NCI-H82 (cell line): ENCODE results near the gene ERAP2.
A peak's percentile ranks its signal among the peaks of the same experiment; 100 is the strongest.
"Not testable (repeated sequence)": the region's sequence is repeated elsewhere in the genome, so short reads cannot be mapped to it uniquely, and the experiment has no call there.

Source experiments
- DNase-seq: peaks from one replicate; lab custom pipeline; 2025; lab: John Stamatoyannopoulos, UW

The ERAP2 gene

DNA sequence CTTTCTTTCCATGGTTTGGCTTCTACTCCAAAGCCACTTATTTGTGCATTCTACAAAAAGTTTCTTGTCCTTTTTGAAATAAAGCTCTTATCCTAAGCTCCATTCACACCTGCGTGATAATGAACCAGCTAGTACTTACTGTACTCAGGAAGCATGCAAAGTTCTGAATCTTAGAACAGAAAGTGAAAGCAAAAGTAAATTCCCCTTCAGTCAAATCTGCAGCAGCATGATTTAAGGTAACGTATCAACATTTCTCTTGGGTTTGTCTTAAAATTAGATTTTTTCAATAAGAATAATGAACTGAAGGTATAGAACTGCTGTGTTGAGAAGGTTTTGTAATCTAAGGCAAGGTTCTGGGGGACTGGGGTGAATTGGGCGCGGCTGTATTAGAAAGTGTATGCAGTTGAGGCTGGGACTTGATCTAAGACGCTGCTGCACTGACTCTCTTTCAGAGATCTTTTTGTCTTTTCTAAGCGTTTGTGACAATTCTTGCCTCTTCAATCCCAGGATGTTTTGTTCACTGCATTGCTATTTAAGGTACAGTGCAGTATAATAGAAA is at the start of gene ERAP2:
Gene ERAP2 (plus strand): TSS at position 209 of the 559 bp plus-strand sequence. CDS start 3,186 bp downstream, outside the sequence.
- no peak for DNase-seq

DNA sequence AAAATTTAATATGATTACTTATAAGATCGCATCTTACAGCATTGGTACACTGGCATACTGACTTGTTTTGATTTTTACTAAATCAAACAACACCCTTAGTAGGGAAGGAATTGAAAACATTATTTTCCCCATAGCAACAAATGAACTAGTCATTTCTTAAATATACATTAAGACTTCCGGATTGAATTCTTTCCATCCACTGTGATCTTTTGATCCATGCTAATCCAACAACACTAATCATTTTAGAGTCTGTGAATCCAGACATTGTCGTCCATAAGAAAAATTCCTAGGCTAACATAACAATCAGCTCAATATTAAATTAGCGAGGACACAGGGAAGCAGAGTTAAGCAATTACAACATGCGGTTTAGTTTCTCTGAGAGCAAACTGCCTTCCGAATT is 47.0 kb upstream of the ERAP2 start:
- DNase-seq, result no peak

- no peak for DNase-seq
These were observed 42.3 kb upstream of the ERAP2 start for GRCh38 chr5:96834016-96834415.

DNA sequence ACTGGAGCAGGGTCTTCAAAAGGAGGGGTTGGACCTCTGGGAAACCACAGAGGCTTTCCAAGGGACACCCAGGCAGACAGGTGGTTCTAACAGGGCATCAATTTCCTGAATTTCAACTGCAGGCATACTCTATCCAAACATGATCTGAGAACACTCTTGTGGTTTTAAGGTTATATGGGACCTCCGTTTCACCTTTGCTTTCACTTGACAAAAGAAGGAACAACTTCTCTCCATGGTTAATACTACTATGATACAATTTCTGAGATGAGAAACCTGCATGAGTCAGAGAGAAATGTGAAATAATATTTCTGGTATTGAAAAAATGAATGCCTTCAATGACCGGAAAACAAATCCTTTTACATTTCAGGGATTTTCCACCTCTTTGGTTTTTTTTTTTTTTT is 40.5 kb upstream of the ERAP2 start:
- DNase-seq, result no peak

DNA sequence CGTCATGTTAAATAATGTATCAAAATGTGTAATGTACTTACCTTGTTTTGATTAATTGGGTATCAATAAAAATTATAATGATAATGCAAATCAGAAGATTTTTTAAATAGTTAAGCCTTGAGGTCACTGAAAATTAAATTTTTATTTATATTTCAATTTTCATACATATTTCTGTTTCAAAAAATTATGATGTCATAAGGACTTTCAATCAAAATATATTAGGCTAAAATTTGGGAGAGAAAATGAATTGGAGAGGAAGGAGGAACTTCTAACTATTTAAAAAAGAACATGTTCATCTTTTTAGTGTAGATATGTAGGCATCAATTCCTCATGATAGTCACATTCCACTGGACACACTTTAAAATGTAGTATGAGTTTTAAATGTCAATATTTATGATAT is 39.5 kb upstream of the ERAP2 start:
- no peak for DNase-seq

GRCh38 chr5:96837303-96837702 is 39.0 kb upstream of the ERAP2 start:
- DNase-seq, result no peak

GRCh38 chr5:96838201-96839070 is 37.9 kb upstream of the ERAP2 start:
- DNase-seq, result no peak

DNA sequence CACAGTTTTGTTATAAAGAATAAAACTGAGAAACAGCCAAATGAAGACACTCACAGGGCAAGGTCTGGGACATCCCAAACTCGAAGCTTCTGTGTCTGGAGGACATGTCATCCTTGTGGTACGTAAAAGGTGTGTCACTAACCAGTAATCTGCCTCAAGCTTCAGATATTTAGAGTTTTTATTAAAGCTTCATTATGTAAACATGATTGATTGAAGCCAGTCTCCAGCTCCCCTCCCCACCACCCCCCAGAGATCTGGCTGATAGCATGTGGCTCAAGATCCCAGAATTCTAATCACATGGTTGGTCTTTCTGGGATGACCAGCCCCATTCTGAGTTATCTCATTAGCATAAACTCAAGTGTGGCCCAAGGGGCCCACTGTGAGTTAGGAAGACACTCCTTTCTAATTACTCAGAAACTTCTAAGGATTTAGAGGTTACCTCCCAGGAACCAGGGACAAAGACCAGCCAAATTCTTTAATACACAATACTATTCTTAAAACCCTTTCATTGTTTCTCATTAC is 37.2 kb upstream of the ERAP2 start:
- DNase-seq, result no peak

DNA sequence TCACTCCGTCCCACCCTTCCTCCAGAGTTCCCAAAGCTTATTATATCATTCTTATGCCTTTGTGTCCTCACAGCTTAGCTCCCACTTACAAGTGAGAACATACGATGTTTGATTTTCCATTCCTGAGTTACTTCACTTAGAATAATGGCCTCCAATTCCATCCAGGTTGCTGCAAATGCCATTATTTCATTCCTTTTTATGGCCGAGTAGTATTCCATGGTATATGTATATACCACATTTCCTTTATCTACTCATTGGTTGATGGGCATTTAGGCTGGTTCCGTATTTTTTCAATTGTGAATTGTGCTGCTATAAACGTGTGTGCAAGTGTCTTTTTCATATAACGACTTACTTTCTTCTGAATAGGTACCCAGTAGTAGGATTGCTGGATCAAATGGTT is 34.4 kb upstream of the ERAP2 start:
- DNase-seq, result not testable (repeated sequence)

DNA sequence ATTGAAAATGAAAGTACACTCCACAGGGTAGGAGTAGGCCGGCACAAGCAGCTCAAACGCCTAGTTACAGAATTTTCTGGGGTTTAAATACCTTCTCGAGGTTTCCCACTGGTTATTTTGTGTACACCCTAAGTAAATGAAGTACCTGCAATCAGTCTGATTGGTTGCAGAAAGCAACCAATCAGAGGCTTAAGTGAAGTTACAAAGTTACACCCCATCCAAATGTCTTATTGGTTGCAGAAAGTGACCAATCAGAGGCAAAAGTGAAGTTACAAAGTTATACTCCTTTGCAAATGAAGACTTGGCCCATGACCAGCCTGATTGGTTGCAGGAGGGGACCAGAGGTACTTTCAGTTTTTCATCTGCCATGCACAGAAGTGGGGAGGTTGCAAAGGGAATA is 33.2 kb upstream of the ERAP2 start:
- DNase-seq, result no peak

DNA sequence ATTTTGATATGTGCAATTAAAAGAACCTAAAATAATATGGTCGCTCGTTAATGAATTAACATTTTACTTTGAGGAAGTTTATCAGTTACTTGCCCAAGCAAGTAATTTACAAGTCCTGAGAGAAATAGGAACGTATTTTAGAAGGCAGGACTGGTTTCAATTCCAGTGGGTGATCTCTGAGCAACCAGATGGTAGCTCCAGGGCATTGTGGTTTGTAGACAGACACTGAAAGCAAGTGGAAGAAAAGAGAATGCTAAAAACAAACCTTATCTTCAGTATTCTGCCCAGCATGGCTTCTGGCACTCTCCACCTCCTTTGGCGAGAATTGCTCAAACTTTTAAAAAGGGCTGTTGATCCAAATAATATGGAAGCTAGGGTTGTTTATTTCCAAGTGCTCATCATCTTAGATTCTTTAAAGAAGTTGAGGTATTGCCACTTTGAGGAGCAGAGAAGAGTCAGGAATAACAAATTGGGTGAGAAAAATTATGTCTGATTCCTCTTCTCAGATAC is 31.8 kb upstream of the ERAP2 start:
- DNase-seq, result no peak

- no peak for DNase-seq
These were observed 24.8 kb upstream of the ERAP2 start for GRCh38 chr5:96851312-96852062.

- no peak for DNase-seq
These were observed 23.5 kb upstream of the ERAP2 start for GRCh38 chr5:96852759-96853158.

GRCh38 chr5:96854067-96854466 is 22.2 kb upstream of the ERAP2 start:
- DNase-seq, result no peak

GRCh38 chr5:96855031-96855872 is 21.0 kb upstream of the ERAP2 start:
- DNase-seq, result no peak

- DNase-seq, result no peak
These were observed 19.9 kb upstream of the ERAP2 start for GRCh38 chr5:96856371-96856770.

- DNase-seq, result no peak
These were observed 18.8 kb upstream of the ERAP2 start for GRCh38 chr5:96857454-96857853.

DNA sequence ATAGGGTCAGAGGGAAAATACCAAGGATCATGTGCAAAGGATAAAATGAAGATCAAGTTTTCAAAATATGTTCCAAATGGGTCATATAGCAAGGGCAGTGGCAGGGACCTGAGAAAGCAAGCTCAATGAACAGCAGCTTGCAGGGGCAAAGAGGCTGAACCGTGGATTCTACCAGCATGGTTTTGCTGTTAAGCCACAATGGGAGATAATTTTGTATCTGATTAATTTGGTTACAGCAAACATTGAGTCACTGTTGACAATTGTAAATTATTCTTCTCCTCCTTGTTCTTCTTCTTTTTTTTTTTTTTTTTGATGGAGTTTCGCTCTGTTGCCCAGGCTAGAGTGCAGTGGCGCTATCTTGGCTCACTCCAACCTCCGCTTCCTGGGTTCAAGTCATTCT is 18.4 kb upstream of the ERAP2 start:
- DNase-seq, result no peak

DNA sequence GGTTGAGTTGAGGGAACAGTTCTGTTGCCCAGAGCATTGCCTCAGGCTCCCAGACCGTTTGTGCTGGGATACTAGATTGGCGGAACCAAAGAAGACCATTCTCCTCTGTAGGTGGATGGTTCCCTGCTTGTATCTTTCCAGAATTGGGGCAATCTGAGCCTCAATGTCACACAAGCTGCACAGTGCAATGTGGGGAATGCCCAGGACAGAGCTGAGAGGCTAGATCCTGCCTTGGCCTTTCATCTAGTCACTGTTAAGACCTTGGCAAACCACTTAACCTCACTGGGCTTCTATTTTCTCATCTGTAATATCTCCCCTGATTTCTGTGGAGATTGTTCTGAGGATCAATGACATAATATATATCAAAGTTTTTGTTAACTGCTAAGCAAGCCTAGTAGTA is 16.9 kb upstream of the ERAP2 start:
- no peak for DNase-seq

DNA sequence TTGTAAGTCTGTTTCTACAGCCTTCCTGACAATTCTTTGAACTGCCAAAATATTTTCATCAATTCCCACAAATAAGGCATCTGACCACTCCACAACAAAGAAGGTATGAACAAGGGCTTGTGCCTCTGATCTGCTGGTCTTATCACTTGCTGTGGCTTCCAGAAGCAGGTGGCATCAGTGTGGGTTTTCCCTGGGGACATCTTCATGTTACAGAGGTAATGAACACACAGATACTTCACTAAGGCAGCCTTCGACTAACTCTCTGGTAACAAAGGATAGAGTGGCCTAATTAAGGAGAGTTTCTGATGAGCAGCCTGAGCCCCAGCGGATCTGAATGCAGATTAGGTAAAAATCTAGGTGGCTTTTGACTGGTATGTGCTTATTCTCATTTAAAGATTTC is 15.2 kb upstream of the ERAP2 start:
- DNase-seq, result peak; percentile 63

DNA sequence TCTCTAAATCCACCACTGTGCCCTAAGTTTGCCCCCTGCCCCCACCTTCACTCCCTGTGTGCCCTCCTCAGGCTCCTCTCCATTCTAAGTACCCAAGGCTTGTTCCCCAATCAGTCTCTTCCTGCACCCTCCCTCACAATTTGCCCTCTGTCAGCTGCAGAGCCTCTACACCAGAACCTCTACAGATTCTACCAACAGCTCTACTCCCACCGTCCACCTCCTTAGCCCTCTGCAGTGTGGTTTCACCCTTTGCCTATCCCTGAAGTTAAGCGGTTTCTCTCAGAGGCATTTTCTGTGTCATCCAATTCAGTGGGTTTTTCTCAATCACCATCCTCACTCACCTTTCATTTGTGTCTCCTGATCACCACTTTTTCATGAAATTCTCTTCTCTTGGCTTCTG is 13.2 kb upstream of the ERAP2 start:
- DNase-seq, result no peak
